ENCODE results near the gene DMD. TPM values are rescaled to one million over a fixed set of nuclear protein-coding genes. Genes with fewer than 3 reads are reported as not detected.

Gene DMD
- total RNA-seq, 1 donor = 2.4 TPM

GRCh38 chrX:31366041-31366440 is 1845.3 kb downstream of the DMD start:
- Histone ChIP-seq H3K9me3 (ENCODE audit: low read depth, low read length) (no peaks in the 10 kb centered on the region), H3K27me3 (ENCODE audit: insufficient read depth, low read length) (no peaks in the 10 kb centered on the region), H3K4me3 (ENCODE audit: low read length) (no peak overlapping the region), H3K4me1 (ENCODE audit: insufficient read depth, low read length) (no peaks in the 10 kb centered on the region)

GRCh38 chrX:31356275-31357212 is 1854.8 kb downstream of the DMD start:
- Histone ChIP-seq H3K27me3 (ENCODE audit: insufficient read depth, low read length) (no peaks in the 10 kb centered on the region), H3K9me3 (ENCODE audit: low read depth, low read length) (no peaks in the 10 kb centered on the region), H3K4me1 (ENCODE audit: insufficient read depth, low read length) (no peaks in the 10 kb centered on the region), H3K4me3 (ENCODE audit: low read length) (no peak overlapping the region)

- Histone ChIP-seq H3K9me3 (ENCODE audit: low read depth, low read length) (no peaks in the 10 kb centered on the region), H3K27me3 (ENCODE audit: insufficient read depth, low read length) (no peaks in the 10 kb centered on the region), H3K4me1 (ENCODE audit: insufficient read depth, low read length) (no peaks in the 10 kb centered on the region), H3K4me3 (ENCODE audit: low read length) (no peak overlapping the region)
Measured at GRCh38 chrX:31355206-31355955, 1856.0 kb downstream of the DMD start.

DNA sequence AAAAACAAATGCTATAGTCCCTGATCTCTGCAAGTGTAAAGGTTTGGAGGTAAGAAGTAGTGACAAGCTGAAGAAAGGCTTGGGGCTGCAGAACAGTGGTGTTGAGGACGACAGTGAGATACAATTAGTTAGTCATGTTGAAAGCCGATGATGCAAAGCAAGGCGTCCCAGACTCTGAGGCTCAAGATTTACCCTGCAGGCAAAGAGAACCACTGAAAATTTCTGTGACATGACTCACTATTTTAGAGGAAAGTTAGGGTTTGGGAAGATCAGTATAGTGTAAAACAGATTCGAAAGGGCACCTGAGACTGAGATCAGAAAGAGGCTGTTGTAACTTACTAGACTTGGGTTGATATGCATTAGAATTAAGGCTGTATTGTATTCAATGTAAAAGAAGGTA is 1858.3 kb downstream of the DMD start:
- Histone ChIP-seq H3K27me3 (ENCODE audit: insufficient read depth, low read length) (no peaks in the 10 kb centered on the region), H3K4me3 (ENCODE audit: low read length) (no peak overlapping the region), H3K4me1 (ENCODE audit: insufficient read depth, low read length) (no peaks in the 10 kb centered on the region), H3K9me3 (ENCODE audit: low read depth, low read length) (no peaks in the 10 kb centered on the region)

DNA sequence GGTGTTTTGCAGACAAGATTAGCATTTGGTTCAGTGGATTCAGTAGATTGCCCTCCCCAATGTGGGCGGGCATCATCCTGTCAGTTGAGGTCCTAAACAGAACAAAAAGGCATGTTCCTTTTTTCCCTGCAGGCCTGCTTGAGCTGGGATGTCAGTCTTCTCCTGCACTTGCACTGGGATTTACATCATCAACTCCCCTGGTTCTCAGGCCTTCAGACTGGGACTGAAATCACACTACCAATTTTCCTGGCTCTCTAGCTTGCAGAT is 1860.6 kb downstream of the DMD start:
- no peak overlapping the region for H3K4me3 ChIP-seq (ENCODE audit: low read length)
- no peaks in the 10 kb centered on the region for H3K4me1 ChIP-seq (ENCODE audit: insufficient read depth, low read length)
- H3K27me3 ChIP-seq (ENCODE audit: insufficient read depth, low read length) = no peaks in the 10 kb centered on the region
- no peaks in the 10 kb centered on the region for H3K9me3 ChIP-seq (ENCODE audit: low read depth, low read length)

DNA sequence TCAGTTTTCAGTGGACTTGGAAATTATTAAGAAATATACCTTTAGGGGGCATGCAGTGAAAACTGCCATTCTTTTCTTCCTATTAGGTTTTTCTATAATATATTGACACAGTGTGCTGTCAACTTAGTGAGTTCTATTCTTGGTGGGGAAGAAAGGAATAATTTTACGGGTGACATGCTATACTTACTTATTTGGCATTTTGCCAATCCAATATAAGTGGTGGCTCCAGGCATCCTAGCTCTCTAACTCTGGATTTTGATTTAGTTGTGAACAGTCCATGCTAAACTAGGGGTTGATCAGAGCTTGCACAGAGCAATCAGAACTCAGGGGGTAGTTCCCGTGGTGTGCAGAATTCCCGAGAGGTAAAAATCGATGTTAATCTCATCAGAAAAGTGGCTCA is 1861.8 kb downstream of the DMD start:
- Histone ChIP-seq H3K4me3 (ENCODE audit: low read length) (no peak overlapping the region), H3K27me3 (ENCODE audit: insufficient read depth, low read length) (no peaks in the 10 kb centered on the region), H3K9me3 (ENCODE audit: low read depth, low read length) (no peaks in the 10 kb centered on the region), H3K4me1 (ENCODE audit: insufficient read depth, low read length) (no peaks in the 10 kb centered on the region)

DNA sequence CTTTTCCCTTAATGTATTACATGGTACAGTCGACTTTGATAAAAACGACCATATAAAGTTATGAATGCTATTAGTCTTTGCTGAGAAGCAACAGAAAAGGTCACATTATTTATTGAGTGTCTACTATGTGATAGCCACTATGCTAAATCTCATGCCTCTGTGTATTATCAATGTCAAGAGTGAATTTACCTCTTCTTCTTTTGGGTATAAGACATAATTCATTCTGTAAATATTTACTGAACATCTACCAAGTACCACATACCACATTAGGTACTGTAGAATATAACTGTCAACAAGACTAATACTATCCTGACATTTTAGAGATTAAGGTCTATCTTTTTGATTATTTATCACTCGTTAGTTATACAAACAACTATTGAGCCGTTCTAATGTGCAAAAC is 1870.8 kb downstream of the DMD start:
- no peaks in the 10 kb centered on the region for H3K27me3 ChIP-seq (ENCODE audit: insufficient read depth, low read length)
- H3K4me1 ChIP-seq (ENCODE audit: insufficient read depth, low read length) = no peaks in the 10 kb centered on the region
- no peaks in the 10 kb centered on the region for H3K9me3 ChIP-seq (ENCODE audit: low read depth, low read length)
- H3K4me3 ChIP-seq (ENCODE audit: low read length) = no peak overlapping the region

GRCh38 chrX:31338991-31339350 is 1872.4 kb downstream of the DMD start:
- Histone ChIP-seq H3K4me1 (ENCODE audit: insufficient read depth, low read length) (no peaks in the 10 kb centered on the region), H3K4me3 (ENCODE audit: low read length) (no peak overlapping the region), H3K9me3 (ENCODE audit: low read depth, low read length) (no peaks in the 10 kb centered on the region), H3K27me3 (ENCODE audit: insufficient read depth, low read length) (no peaks in the 10 kb centered on the region)

- H3K27me3 ChIP-seq (ENCODE audit: insufficient read depth, low read length) = no peaks in the 10 kb centered on the region
- no peaks in the 10 kb centered on the region for H3K4me1 ChIP-seq (ENCODE audit: insufficient read depth, low read length)
- no peak overlapping the region for H3K4me3 ChIP-seq (ENCODE audit: low read length)
- H3K9me3 ChIP-seq (ENCODE audit: low read depth, low read length) = no peaks in the 10 kb centered on the region
Measured at GRCh38 chrX:31337332-31337731, 1874.0 kb downstream of the DMD start.

DNA sequence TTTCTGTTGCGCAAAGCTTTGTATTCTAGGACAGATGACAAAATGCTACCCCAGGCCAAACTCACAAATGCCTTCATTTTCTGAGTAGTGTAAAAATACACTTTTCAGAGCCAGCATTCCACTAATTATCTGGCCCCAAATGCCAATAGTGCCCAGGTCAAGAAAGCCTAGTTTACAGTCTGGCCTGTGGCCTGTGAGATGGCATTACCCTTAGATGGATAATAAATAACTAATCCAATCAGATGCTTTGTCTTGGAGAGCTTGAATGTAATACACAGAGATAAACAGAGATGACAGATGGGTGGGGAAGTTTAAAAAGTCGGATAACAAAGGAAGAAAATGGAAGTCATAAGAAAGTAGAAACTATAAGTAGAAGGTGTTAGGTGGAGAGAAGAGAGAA is 1874.9 kb downstream of the DMD start:
- no peaks in the 10 kb centered on the region for H3K4me1 ChIP-seq (ENCODE audit: insufficient read depth, low read length)
- no peaks in the 10 kb centered on the region for H3K27me3 ChIP-seq (ENCODE audit: insufficient read depth, low read length)
- no peaks in the 10 kb centered on the region for H3K9me3 ChIP-seq (ENCODE audit: low read depth, low read length)
- H3K4me3 ChIP-seq (ENCODE audit: low read length) = no peak overlapping the region

GRCh38 chrX:31334997-31335396 is 1876.4 kb downstream of the DMD start:
- H3K4me3 ChIP-seq (ENCODE audit: low read length) = no peak overlapping the region
- no peaks in the 10 kb centered on the region for H3K9me3 ChIP-seq (ENCODE audit: low read depth, low read length)
- H3K27me3 ChIP-seq (ENCODE audit: insufficient read depth, low read length) = no peaks in the 10 kb centered on the region
- H3K4me1 ChIP-seq (ENCODE audit: insufficient read depth, low read length) = no peaks in the 10 kb centered on the region

DNA sequence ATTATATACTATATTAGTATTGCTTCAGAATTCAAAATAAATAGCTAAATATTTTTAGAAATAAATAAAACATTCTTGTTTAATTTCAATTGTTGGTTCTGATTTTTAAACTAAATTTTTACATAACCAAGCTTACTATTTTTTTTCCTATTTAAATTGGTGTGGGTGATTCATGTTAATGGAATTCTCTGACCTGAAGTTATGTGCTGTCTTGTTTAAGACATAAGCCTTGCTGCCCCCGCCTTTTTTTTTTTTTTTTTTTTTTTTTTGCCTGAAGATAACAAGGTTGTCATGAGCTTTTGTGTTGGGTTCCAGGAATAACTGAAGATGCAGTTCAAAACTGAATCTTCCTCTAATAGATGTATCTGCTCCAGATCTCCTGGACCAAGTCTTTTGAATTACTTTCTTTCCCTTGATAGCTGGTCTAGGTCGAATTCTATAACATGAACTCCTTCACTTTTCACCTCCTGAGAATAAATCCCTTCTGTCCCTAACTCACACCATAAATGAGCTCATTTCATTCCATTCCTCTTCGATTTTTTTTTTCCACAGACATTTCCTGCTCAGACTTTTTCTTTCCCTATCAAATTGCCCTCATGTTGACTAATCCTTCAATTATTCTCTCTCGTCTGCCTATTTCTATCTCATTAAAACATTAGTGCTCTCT is 1878.1 kb downstream of the DMD start:
- H3K27me3 ChIP-seq (ENCODE audit: insufficient read depth, low read length) = no peaks in the 10 kb centered on the region
- H3K4me3 ChIP-seq (ENCODE audit: low read length) = no peak overlapping the region
- no peaks in the 10 kb centered on the region for H3K9me3 ChIP-seq (ENCODE audit: low read depth, low read length)
- no peaks in the 10 kb centered on the region for H3K4me1 ChIP-seq (ENCODE audit: insufficient read depth, low read length)

DNA sequence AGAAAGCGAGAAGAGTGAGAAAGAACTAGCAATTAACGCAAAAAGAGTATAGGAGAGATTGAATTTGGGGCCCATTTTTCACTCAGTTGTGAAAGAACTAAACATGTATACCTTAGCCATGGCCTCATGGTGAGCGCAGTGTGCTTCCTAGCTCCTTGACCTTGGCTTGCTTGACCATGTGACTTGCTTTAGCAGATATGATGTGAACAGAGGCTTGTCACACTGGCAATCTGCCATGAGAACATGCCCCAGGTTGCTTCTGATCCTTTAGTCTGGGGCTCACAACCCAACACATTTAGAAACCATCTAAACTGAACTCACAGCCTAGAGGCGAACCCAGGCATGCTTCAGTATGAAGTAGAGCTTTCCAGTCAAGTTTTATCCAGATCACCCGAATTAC is 1879.4 kb downstream of the DMD start:
- H3K4me3 ChIP-seq (ENCODE audit: low read length) = no peak overlapping the region
- H3K4me1 ChIP-seq (ENCODE audit: insufficient read depth, low read length) = no peaks in the 10 kb centered on the region
- H3K27me3 ChIP-seq (ENCODE audit: insufficient read depth, low read length) = no peaks in the 10 kb centered on the region
- H3K9me3 ChIP-seq (ENCODE audit: low read depth, low read length) = no peaks in the 10 kb centered on the region

GRCh38 chrX:31331015-31331414 is 1880.3 kb downstream of the DMD start:
- no peaks in the 10 kb centered on the region for H3K4me1 ChIP-seq (ENCODE audit: insufficient read depth, low read length)
- H3K9me3 ChIP-seq (ENCODE audit: low read depth, low read length) = no peaks in the 10 kb centered on the region
- H3K27me3 ChIP-seq (ENCODE audit: insufficient read depth, low read length) = no peaks in the 10 kb centered on the region
- no peak overlapping the region for H3K4me3 ChIP-seq (ENCODE audit: low read length)

GRCh38 chrX:31329298-31329697 is 1882.1 kb downstream of the DMD start:
- Histone ChIP-seq H3K4me1 (ENCODE audit: insufficient read depth, low read length) (no peaks in the 10 kb centered on the region), H3K27me3 (ENCODE audit: insufficient read depth, low read length) (no peaks in the 10 kb centered on the region), H3K4me3 (ENCODE audit: low read length) (no peak overlapping the region), H3K9me3 (ENCODE audit: low read depth, low read length) (no peaks in the 10 kb centered on the region)

Measured in mononuclear cell (primary cell).